KG1 (cell line): ENCODE measurements around the gene HAL.
"Not testable (repeated sequence)": the region's sequence is repeated elsewhere in the genome, so short reads cannot be mapped to it uniquely, and the experiment has no call there.

Source experiments
- DNase-seq: peaks from one replicate; lab custom pipeline; 2025; lab: John Stamatoyannopoulos, UW

The HAL gene

DNA sequence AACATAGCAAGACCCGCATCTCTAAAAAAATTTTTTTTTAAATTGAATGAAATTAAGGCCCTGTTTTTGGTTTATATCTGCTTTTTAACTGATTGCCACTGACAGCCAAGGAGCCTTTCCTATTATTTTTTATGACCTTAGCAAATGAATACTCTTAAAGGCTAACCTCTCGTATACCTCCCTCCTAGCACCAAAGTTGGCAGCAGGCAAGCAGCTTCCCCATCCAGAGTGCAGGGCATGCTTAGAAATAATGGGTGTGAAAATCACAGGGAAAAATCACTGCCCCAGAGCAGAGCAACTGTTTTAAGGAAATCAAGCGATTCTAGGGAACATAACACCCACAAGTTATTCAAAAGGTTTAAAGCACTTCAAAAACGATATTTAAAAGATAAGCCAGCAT lies 20.7 kb downstream of the HAL start:
- no peak for DNase-seq

DNA sequence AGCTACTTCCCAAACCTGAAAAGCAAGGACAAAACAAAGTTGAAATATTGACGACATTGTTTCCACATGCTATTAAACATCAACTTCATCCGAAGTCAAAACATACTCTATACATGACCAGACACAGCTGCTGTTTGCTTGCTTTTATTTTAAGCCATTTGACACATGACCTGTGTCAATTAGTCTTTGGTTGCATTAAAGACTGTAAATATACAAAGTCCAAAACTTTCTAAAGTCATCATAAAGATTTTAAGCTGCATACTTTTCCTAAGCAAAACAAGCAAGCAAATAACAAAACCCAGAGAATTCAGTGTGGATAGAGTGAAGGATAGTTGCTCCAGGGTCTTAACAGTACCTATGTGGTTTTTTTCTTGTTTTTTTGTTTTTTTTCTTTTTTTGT lies 21.8 kb downstream of the HAL start:
- no peak for DNase-seq

DNA sequence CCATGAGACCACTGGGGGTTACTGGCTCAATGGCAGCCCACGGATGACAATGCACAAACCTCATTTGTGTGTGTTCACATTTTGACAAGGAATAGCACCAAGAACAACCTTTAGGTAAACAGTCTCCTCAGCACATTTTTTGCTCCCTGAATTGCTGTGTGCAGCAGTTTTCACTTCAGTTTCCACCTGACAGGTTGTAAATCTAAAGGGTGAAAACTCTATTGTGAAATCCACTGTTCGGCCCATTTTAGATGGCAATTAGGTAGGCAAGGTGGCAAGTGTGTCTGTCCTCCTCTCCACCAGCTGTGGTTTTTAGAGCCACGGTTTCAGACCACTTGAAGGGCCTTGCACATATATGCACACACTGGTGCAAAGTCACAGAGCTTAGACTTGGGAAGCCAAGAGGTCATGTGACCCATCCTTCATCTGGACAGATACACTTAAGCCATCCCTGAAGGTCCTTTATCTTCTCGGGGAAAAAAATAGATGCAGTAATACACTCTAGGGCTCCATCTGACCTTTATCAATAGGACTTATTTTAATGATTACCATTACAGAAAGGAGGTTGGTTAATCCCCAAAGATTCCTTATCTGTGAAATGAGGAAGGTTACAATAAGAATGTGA lies 23.2 kb downstream of the HAL start:
- no peak for DNase-seq

DNA sequence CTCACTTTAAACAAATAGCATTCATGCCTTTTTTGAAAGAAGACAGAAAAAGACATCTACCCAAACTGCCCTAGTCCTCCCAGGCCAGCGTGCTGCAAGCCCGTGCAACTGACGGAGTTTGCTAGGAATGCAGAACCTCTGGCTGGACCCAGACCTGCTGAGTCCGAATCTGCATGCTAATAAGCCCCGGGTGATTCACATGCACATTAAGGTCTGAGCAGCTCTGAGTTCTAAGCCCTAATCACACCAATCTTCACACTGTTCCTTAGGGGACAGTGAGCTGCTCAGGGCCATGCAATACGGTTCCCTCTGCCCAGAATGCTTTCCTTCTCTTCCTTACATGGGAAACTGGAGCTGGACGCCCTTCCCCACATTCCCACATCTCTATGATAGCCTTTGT lies 25.2 kb downstream of the HAL start:
- DNase-seq, result no peak

DNA sequence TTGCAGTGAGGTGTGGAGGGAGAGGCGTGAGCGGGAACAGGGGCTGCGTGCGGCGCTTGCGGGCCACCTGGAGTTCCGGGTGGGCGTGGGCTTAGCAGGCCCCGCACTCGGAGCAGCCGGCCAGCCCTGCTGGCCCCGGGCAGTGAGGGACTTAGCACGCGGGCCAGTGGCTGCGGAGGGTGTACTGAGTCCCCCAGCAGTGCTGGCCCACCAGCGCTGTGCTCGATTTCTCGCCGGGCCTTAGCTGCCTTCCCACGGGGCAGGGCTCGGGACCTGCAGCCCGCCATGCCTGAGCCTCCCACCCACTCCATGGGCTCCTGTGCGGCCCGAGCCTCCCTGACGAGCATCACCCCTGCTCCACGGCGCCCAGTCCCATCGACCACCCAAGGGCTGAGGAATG lies 27.0 kb downstream of the HAL start:
- DNase-seq, result not testable (repeated sequence)

DNA sequence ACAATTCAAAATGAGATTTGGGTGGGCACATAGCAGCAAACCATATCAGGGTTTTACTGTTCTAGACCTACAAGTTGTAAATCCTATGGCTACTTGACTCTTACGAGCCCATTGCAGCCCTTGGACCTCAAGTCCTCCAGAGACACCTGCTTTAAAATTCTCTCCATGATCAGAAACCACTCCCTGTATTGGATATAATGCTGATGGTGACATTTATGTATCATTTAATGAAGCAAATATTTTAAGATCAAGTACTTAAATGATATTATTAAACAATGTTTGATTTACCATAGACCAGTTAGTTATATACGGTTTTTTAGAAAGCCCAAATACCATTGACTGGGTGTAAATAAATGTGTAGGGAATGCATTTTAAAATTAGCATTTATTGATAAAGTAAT lies 28.8 kb downstream of the HAL start:
- DNase-seq, result no peak

DNA sequence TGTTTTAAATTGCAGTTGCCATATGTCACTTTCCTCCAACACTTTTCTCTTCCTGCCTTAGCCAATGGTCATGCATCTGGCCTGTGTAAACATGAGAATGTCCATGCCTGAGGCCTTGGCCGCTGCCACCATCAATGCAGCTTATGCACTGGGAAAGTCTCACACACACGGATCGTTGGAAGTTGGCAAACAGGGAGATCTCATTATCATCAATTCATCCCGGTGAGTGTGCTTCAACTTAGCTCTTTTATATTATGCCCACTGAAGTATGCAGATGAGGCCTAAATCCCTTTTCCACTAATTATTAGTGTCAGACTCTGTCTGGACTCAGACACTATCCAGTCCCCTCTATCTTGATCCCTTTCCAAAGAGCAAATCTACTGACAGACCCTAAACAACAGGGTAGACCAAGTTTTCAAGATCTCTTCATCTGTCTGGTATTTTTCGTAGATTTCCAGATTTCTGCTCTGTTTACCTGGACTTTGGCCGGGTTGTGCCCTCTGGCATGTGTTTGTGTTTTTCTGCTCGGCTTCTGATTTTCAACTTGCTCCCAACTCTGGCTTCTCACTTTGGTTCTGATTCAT lies 29.8 kb downstream of the HAL start:
- no peak for DNase-seq

DNA sequence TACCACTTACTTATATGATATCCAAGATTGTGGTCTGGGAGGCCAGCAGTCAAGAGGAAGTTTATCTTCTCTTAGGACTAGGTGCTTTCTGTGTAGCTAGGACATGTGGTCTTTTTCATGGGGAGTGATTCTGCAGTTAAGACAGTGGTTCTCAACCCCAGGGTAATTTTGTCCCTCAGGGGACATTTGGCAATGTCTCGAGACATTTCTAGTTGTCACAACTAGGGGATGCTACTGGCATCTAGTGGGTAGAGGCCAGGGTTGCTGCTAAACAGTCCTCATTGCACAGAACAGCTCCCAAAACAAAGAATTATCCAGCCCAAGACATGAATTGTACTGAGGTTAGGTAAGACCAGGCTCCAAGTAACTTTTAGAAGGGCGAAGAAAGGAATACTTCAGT lies 33.0 kb downstream of the HAL start:
- DNase-seq, result no peak

DNA sequence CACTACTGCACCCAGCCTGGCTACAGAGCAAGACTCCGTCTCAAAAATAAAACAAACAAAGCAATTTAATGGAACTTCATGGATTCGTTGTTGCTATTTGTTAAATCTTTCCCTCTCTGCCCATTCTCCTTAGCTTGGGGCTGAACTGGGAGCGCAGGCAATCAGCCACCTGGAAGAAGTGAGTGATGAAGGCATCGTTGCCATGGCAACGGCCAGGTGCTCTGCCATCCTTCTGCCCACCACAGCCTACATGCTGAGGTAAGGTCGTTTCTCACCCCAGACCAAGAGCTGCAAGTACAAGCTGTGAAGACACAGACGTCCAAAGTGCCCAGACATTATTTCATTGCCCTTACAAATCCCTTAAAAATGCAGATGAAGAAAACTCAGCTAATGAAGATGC lies 33.9 kb downstream of the HAL start:
- DNase-seq, result no peak

DNA sequence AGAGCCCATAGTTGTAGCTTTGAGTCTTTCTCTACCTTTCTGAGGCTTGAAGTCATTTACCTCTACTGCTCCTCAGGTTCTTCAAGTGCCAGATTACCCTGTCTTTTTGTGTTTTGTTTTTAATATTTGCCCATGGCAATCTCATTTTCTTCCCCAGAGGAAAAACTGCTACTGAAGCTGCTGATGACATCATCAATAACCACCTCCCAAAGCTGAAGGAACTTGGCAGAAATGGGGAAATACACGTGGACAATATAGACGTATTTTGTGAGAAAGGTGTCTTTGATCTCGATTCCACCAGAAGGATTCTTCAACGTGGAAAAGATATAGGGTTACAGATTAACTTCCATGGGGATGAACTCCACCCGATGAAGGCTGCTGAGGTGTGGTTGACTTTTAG lies 35.9 kb downstream of the HAL start:
- no peak for DNase-seq

DNA sequence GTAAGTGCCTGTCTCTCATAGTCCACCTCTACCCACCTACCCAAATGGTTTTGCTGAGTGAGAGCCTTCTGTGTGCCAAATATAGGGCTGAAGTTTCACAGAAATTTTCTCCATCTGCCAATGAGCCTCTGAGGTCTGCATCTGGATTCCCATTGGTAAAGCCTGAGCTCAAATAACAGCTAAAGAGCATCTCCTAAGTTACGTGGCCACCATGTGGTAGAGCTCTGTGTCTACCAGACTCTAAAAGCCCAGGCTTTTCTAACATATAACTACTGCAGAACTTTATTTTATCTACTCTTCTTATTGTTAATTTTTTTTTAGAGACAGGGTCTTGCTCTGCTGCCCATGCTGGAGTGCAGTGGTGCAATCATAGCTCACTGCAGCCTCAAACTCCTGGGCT lies 37.0 kb downstream of the HAL start:
- DNase-seq, result no peak

DNA sequence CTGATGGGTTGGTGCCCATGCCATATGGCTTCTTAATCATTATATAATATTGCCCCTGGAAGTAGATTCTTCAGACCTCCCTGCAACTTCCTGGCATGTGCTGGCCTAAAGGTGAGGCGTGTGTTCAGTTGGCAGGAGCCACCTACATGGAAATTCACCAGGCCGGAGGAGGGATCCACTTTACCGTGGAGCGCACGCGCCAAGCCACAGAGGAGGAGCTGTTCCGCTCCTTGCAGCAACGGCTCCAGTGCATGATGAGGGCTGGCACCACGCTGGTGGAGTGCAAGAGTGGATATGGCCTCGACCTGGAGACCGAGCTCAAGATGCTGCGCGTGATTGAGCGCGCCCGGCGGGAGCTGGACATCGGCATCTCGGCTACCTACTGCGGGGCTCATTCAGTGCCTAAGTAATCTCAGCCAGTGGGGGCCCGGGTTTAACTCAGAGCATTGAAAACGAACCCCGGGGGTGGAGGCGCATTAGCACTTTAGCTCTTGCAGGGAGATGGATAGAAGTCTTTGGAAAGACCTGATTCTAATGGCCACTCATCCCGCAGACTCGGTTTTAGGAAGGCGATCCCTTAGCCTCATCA lies 39.5 kb downstream of the HAL start:
- DNase-seq, result no peak

DNA sequence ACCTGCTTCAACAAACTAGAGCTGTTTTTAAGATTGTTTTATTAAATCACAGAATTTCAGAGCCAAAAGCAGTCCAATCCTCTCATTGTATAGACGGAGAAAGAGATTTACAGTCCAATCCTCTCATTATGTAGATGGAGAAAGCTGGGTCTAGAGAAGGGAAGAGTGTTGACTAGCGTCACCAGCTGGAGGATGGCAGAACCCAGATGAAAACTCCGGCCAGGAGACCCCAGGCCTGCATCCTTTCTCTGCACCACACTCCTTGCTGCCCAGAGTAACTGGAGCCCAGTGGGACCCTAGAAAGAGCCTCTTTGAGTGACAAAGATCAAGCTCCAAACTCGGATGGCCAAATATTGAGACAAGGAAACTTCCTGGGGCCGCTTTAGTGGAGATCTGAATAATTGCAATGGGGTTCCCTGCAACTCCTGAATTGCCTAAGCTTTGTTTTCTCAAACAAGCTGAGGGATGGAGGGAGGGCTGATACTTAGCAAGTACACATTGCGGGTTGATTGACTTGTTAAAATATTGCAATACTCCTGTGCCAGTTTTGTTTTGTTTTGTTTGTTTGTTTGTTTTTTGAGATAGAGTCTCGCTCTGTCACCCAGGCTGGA lies 40.5 kb downstream of the HAL start:
- no peak for DNase-seq

DNA sequence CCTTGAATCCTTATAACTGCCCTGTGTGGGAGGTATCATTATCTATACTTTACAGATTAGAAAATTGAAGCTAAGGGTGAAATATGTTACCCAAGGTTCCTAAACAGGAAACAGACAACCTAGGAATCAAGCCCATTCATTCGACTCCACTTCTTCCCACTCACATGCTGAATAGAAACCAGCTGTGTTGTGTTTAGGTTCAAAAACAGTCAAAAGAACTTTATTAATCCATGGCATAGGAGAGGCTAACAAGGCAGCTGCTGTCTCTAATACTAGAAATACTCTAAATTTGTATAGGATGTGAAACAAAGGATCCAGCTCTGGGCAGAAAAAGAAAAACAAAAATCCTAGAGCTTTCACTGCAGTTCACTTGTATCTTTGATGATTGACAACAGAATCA lies 43.1 kb downstream of the HAL start:
- no peak for DNase-seq

DNA sequence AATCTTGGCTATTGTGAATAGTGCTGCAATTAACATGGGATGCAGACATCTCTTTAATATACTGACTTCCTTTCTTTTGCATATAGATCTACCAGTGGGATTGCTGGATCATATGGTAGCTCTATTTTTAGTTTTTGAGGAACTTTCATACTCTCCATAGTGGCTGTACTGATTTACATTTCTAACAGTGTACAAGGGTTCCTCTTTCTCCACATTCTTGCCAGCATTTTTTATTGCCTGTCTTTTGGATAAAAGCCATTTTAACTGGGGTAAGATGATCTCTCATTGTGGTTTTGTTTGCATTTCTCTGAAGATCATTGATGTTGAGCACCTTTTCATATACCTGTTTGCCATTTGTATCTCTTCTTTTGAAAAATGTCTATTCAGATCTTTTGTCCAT lies 44.6 kb downstream of the HAL start:
- DNase-seq, result no peak

DNA sequence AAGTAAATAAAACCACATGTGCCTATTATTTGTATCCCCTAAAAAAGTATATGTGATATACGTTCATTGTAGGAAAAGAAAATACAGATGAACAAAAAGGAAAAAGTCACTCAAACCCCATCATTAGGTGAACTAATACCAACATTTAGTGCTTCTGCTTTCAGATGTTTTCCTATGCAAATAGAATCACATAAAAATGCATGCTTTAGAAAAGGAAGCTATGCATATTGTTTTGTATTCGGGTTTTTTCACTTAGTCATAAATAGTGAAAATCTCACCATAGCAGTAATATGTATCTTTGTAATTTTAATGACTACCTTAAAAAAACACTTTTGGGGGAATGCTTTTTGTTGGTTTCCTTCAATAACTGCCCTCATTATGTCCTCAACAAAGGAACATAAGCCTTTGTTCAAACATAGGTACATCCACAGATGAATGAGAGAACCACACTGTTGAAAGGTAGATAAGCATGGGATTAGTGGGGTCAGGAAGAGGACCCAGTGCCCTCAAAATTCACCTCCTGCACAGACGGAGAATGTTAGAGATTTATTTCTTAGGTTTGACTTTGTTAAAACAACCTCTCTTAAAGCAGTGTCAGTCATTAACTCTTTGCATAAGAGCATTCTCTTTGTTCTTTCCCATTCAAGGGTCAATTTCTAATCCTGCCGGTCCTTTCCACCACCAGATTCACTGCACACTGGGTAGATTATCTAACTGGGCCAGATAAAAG lies 46.5 kb downstream of the HAL start:
- DNase-seq, result no peak

DNA sequence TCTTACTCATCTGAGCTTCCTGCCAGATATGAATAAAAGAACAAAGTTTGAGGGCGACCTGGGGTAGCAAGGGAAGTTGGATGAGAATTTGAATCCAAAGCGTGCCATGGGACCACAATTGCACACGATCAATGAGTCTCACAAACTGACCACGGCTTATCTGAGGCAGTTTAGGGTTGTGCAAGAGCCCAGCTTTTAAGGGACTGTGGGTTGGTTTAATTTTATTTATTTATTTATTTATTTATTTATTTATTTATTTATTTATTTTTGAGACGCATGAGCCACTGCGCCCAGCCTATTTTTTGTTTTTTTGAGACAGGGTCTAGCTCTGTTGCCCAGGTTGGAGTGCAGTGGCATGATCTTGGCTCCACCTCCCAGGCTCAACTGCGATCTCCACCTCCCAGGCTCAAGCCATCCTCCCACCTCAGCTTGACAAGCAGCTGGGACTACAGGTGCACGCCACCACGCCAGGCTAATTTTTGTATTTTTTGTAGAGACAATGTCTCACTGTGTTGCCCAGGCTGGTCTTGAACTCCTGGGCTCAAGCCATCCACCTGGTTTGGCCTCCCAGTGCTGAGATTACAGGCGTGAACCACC lies 51.9 kb downstream of the HAL start:
- DNase-seq, result no peak

DNA sequence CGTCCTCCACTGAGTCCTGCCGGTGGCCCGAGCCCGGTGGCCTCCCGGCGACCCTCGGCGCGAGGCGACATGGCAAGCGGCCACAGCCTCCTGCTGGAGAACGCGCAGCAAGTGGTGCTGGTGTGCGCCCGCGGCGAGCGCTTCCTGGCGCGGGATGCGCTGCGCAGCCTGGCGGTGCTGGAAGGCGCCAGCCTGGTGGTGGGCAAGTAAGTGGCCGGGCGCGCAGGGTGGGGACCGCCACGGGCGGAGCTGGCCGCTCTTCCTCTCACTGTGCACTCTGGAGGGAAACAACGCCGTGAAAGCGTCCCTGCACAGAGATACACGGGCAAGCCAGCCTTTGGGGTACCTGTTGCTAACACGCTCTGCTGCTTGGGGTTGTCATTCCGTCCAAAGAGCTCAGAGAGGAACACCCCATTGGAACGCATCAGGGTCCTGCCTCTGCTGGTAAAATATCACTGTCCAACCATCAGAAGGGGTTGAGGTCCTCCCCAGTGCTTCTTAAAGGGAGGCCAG lies 52.8 kb downstream of the HAL start, which contains the start of gene AMDHD1:
Gene AMDHD1 (plus strand): TSS at position 2 of the 513 bp plus-strand sequence. CDS start 68 bp downstream, at position 70.
- DNase-seq, result no peak

DNA sequence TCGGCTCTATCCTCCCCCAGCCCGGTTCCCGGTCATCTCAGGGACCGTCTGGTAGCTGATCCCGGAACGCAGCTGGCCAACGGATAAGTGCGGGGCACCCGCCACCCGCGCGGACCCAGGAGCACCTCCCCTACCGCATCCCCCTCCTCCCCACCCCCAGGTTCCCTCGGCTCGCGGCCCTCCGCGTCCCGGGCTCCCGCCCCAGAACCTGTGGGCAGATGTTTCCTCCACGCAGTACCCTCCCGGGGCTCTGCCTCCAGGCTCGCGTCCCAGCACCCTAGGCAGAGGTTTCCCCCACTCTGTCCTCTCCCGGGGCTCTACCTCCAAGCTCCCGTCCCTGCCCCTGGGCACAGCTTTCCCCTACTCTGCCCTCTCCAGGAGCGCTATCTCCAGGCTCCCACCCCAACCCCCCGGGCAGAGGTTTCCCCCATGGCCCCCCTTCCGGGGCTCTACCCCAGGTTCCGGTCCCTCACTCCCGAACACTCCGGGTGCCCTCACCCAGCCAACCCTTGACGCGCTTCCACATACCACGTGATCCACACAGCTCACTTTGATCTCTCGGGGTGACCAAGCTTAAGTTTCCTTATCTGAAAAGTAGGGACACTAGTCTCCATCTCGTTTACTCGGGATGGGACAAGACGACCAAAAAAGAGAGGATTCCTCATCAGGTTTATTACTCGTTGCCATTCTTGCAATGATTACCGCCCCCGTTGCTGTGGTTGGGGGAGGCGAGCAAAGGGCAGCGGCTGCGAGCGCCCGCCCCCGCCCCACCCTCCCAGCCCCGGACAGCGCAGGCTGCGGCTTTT lies 53.4 kb downstream of the HAL start, which contains the start of gene CCDC38:
Gene CCDC38 (minus strand): TSS at position 91 of the 806 bp plus-strand sequence. CDS start 6,105 bp downstream, outside the sequence.
- no peak for DNase-seq

DNA sequence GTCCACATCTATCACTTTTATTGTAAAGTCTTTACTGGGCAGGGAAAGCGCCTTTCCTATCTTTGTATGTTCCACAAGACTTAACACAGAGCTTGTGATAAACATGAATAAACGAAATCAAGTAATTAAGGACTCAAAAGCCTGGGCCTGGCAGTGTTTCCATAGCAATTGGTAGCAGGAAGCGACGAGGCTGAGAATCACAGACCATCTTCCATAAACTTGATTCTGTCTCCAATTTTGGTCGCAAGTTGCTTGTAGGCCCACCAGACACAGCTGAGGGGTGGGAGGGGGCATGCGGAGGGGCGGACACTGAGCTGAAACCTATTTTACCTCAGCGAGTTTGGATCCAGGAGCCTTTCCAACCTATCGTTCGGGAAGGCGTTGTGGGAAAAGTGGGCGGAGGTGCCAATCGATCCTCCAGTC lies 54.0 kb downstream of the HAL start:
- DNase-seq, result no peak

DNA sequence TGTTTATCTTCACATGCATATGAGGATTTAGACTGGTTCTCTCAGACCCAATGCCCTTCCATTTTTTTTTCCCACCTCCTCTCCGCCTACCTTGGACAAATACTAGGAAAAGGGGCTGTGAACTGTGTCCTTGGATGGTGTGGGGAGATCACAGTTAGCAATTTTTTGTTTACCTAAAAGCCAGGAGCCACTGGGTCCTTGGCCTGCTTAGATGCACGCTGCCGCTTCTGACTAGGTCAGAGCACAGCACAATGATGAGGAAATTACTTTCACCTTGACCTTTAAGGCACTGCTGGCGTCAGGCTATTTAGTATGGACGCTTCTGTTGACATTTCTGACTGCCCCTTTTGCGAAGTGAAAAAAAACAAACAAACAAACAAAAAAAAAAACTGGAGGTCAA lies 55.6 kb downstream of the HAL start:
- no peak for DNase-seq
